ENCODE results near the gene NPBWR2.

DNA sequence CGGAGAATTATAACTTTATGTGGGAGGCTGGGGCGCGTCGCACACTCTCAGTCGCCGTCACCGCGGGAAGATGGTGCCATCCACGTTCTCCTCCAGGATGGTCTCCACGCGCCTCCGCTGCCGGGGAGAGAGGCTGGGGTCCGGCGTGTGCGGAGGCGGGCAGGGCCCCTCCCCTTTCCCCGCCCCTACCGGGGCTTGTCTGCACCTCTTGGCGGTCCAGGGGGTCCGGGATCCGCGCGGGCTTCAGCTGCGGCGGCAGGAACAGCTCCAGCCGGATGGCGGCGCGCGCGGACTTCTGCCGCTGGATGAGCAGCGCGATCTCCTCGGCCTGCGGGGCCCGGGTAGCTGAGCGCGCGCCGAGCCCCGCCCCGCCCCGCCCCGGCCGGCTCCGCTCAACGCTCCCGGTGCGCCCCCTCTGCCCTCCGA is 24.0 kb downstream of the NPBWR2 start:
- TF ChIP-seq, protein P1, sequence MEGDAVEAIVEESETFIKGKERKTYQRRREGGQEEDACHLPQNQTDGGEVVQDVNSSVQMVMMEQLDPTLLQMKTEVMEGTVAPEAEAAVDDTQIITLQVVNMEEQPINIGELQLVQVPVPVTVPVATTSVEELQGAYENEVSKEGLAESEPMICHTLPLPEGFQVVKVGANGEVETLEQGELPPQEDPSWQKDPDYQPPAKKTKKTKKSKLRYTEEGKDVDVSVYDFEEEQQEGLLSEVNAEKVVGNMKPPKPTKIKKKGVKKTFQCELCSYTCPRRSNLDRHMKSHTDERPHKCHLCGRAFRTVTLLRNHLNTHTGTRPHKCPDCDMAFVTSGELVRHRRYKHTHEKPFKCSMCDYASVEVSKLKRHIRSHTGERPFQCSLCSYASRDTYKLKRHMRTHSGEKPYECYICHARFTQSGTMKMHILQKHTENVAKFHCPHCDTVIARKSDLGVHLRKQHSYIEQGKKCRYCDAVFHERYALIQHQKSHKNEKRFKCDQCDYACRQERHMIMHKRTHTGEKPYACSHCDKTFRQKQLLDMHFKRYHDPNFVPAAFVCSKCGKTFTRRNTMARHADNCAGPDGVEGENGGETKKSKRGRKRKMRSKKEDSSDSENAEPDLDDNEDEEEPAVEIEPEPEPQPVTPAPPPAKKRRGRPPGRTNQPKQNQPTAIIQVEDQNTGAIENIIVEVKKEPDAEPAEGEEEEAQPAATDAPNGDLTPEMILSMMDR (optimal IDR thresholded peaks at IDR 0.05 in 1 of 3, IDR thresholded peaks at IDR 0.05 in 1 of 3, conservative IDR thresholded peaks at IDR 0.05 in 1 of 3; ENCODE audit: extremely low read depth in 1 of 3, insufficient read depth in 2 of 3, low read length in 3 of 3) = peak in 2 of 3 experiments; percentile 76 to 80
- TF ChIP-seq EZH2 (IDR thresholded peaks at IDR 0.05; ENCODE audit: low read length) = no peak

Measured in keratinocyte (primary cell).